GM06990 (cell line): ENCODE results near the gene MYZAP.

Source experiments
- DNase-seq: peaks from one replicate; pipeline ENCODE4 v3.0.0-alpha.2; 2011; ENCODE audit not compliant: insufficient read length; ENCODE audit errors: extremely low read depth
- H3K27me3 ChIP-seq: replicated peaks from 2 replicates; pipeline ENCODE4 v1.6.0; 2011; ENCODE audit warnings: low read length; ENCODE audit not compliant: control insufficient read depth, insufficient read depth
- H3K36me3 ChIP-seq: 2 replicates; pipeline ENCODE4 v1.5.1; 2011; ENCODE audit warnings: low read length; ENCODE audit not compliant: control insufficient read depth, insufficient read depth
- H3K4me3 ChIP-seq: replicated peaks from 2 replicates; pipeline ENCODE4 v1.5.1; 2011; ENCODE audit warnings: low read depth, mild to moderate bottlenecking, control low read depth, low read length
- CTCF ChIP-seq: IDR thresholded peaks from 2 replicates; pipeline ENCODE4 v1.5.1; 2011; ENCODE audit warnings: low read length, control low read depth, mild to moderate bottlenecking, inconsistent platforms; ENCODE audit not compliant: insufficient read depth, poor library complexity, severe bottlenecking

Gene MYZAP

GRCh38 chr15:57552678-57553334, 38.9 kb upstream of the MYZAP start:
- no peaks in the 10 kb centered on the region for H3K36me3 ChIP-seq
- H3K27me3 ChIP-seq: peaks cover 2% of the 10 kb centered on the region
- H3K4me3 ChIP-seq: no peak overlapping the region
- no peak for DNase-seq
- no peak for TF ChIP-seq CTCF

GRCh38 chr15:57553526-57553925, 38.2 kb upstream of the MYZAP start:
- no peak overlapping the region for H3K4me3 ChIP-seq
- peaks cover 2% of the 10 kb centered on the region for H3K27me3 ChIP-seq
- no peak for TF ChIP-seq CTCF
- no peaks in the 10 kb centered on the region for H3K36me3 ChIP-seq
- DNase-seq: no peak

- no peaks in the 10 kb centered on the region for H3K36me3 ChIP-seq
- DNase-seq: no peak
- no peak overlapping the region for H3K4me3 ChIP-seq
- H3K27me3 ChIP-seq: peaks cover 2% of the 10 kb centered on the region
- no peak for TF ChIP-seq CTCF
Measured at GRCh38 chr15:57554063-57554811, 37.5 kb upstream of the MYZAP start.

- Histone ChIP-seq H3K36me3 (no peaks in the 10 kb centered on the region), H3K4me3 (no peak overlapping the region), H3K27me3 (peaks cover 2% of the 10 kb centered on the region)
- DNase-seq: no peak
- no peak for TF ChIP-seq CTCF
Measured at GRCh38 chr15:57554812-57555179, 36.9 kb upstream of the MYZAP start.

GRCh38 chr15:57555270-57555669, 36.4 kb upstream of the MYZAP start:
- H3K4me3 ChIP-seq: no peak overlapping the region
- H3K27me3 ChIP-seq: no peaks in the 10 kb centered on the region; the same call in 1 of the 2 replicates
- no peak for DNase-seq
- H3K36me3 ChIP-seq: no peaks in the 10 kb centered on the region
- TF ChIP-seq CTCF: no peak

GRCh38 chr15:57556040-57556439, 35.7 kb upstream of the MYZAP start:
- no peaks in the 10 kb centered on the region for H3K36me3 ChIP-seq
- H3K4me3 ChIP-seq: no peak overlapping the region
- no peak for DNase-seq
- no peak for TF ChIP-seq CTCF
- no peaks in the 10 kb centered on the region; the same call in 1 of the 2 replicates for H3K27me3 ChIP-seq
